Activated T-helper 1 cell treated with Interleukin-2 at 50 U/mL for 16 hours (primary cell): Measurements from ENCODE around the gene SLC25A47.

Experiments used
- DNase-seq: peaks from one replicate; pipeline ENCODE4 v3.0.0-alpha.2; 2020; ENCODE audit warnings: low read depth

SLC25A47 gene

GRCh38 chr14:100348784-100349685, 25.9 kb downstream of the SLC25A47 start:
- no peak for DNase-seq

- DNase-seq: no peak
Observed at GRCh38 chr14:100350276-100350926, 27.3 kb downstream of the SLC25A47 start.

- no peak for DNase-seq
Observed at GRCh38 chr14:100350986-100351385, 27.8 kb downstream of the SLC25A47 start.

- DNase-seq: no peak
Observed at GRCh38 chr14:100358396-100358795, 35.3 kb downstream of the SLC25A47 start.

GRCh38 chr14:100359111-100359510, 36.0 kb downstream of the SLC25A47 start:
- DNase-seq: no peak

- DNase-seq: no peak
Observed at GRCh38 chr14:100359881-100360280, 36.7 kb downstream of the SLC25A47 start.

- no peak for DNase-seq
Observed at GRCh38 chr14:100361626-100362025, 38.5 kb downstream of the SLC25A47 start.

- DNase-seq: no peak
Observed at GRCh38 chr14:100362311-100362927, 39.3 kb downstream of the SLC25A47 start.

- no peak for DNase-seq
Observed at GRCh38 chr14:100363053-100363452, 39.9 kb downstream of the SLC25A47 start.

- DNase-seq: no peak
Observed at GRCh38 chr14:100364403-100364802, 41.3 kb downstream of the SLC25A47 start.

GRCh38 chr14:100365741-100366140, 42.6 kb downstream of the SLC25A47 start:
- DNase-seq: no peak

GRCh38 chr14:100369019-100369418, 45.9 kb downstream of the SLC25A47 start:
- DNase-seq: no peak

- no peak for DNase-seq
Observed at GRCh38 chr14:100370003-100370402, 46.9 kb downstream of the SLC25A47 start.

- no peak for DNase-seq
Observed at GRCh38 chr14:100371773-100372172, 48.6 kb downstream of the SLC25A47 start.

GRCh38 chr14:100372357-100373048, 49.4 kb downstream of the SLC25A47 start:
- DNase-seq: no peak

GRCh38 chr14:100374270-100374669, 51.1 kb downstream of the SLC25A47 start:
- no peak for DNase-seq

- DNase-seq: no peak
Observed at GRCh38 chr14:100374876-100375265, 51.7 kb downstream of the SLC25A47 start.

- DNase-seq: no peak
Observed at GRCh38 chr14:100375266-100375962, 52.3 kb downstream of the SLC25A47 start.

- peak; percentile 90 for DNase-seq
Observed at GRCh38 chr14:100375963-100376735, 53.0 kb downstream of the SLC25A47 start, which contains the start of gene WDR25. WDR25 (plus strand) TSS chr14:100376485.

GRCh38 chr14:100376751-100377171, 53.6 kb downstream of the SLC25A47 start:
- no peak for DNase-seq
